KMS-11 (cell line): ENCODE data around the gene ZMIZ2.

Experiments used
- H2AFZ ChIP-seq: fragments of 200-600 bp; sonication (generic); 2 replicates; pipeline ENCODE4 v1.6.1; 2016; ENCODE audit warnings: antibody characterized with exemption, mixed run types, low read depth
- H3K27ac ChIP-seq: fragments of 200-600 bp; sonication (generic); 2 replicates; pipeline ENCODE4 v1.6.1; 2016; ENCODE audit warnings: mild to moderate bottlenecking, mixed run types
- H3K27me3 ChIP-seq: fragments of 200-600 bp; sonication (generic); 2 replicates; pipeline ENCODE4 v1.6.1; 2017; ENCODE audit warnings: mild to moderate bottlenecking, low read depth, mixed run types, moderate library complexity; ENCODE audit not compliant: insufficient read depth
- H3K36me3 ChIP-seq: fragments of 200-600 bp; sonication (generic); 2 replicates; pipeline ENCODE4 v1.6.1; 2017; ENCODE audit warnings: mild to moderate bottlenecking, mixed run types; ENCODE audit not compliant: insufficient read depth
- H3K4me1 ChIP-seq: fragments of 200-600 bp; sonication (generic); 2 replicates; pipeline ENCODE4 v1.6.1; 2016; ENCODE audit warnings: mild to moderate bottlenecking, low read depth, mixed run types; ENCODE audit not compliant: poor library complexity, severe bottlenecking
- H3K4me2 ChIP-seq: fragments of 200-600 bp; sonication (generic); 2 replicates; pipeline ENCODE4 v1.7.0; 2016; ENCODE audit warnings: mild to moderate bottlenecking, mixed run types
- H3K4me3 ChIP-seq: fragments of 200-600 bp; sonication (generic); IDR thresholded peaks from 2 replicates; pipeline ENCODE4 v1.6.1; 2017; ENCODE audit warnings: low read depth, low read length, mixed read lengths; ENCODE audit not compliant: insufficient read depth
- H3K79me2 ChIP-seq: fragments of 200-600 bp; sonication (generic); 2 replicates; pipeline ENCODE4 v1.6.1; 2016; ENCODE audit warnings: low read depth, mixed run types; ENCODE audit not compliant: insufficient read depth
- H3K9ac ChIP-seq: fragments of 200-600 bp; sonication (generic); 2 replicates; pipeline ENCODE4 v1.6.1; 2016; ENCODE audit warnings: mild to moderate bottlenecking, mixed run types
- H4K20me1 ChIP-seq: fragments of 200-600 bp; sonication (generic); 2 replicates; pipeline ENCODE4 v1.6.1; 2016; ENCODE audit warnings: mild to moderate bottlenecking, mixed run types; ENCODE audit not compliant: insufficient read depth
- CTCF ChIP-seq: fragments of 200-600 bp; sonication (generic); conservative IDR thresholded peaks from 2 replicates; pipeline ENCODE4 v1.6.1; 2017; ENCODE audit warnings: low read depth, mild to moderate bottlenecking, antibody characterized with exemption, low read length, moderate library complexity, mixed read lengths

Gene ZMIZ2

GRCh38 chr7:44762300-44762699, 13.7 kb downstream of the ZMIZ2 start:
- no peaks in the 10 kb centered on the region for H3K79me2 ChIP-seq
- H3K27ac ChIP-seq = no peak overlapping the region
- no peaks in the 10 kb centered on the region for H4K20me1 ChIP-seq
- H3K27me3 ChIP-seq = no peaks in the 10 kb centered on the region
- no peak overlapping the region for H2AFZ ChIP-seq
- no peak for TF ChIP-seq CTCF
- peaks cover 6% of the 10 kb centered on the region; the same call in 1 of the 2 replicates for H3K36me3 ChIP-seq
- no peak overlapping the region for H3K4me3 ChIP-seq
- no peak overlapping the region for H3K4me2 ChIP-seq
- no peak overlapping the region for H3K9ac ChIP-seq
- peaks cover 15% of the 10 kb centered on the region for H3K4me1 ChIP-seq

DNA sequence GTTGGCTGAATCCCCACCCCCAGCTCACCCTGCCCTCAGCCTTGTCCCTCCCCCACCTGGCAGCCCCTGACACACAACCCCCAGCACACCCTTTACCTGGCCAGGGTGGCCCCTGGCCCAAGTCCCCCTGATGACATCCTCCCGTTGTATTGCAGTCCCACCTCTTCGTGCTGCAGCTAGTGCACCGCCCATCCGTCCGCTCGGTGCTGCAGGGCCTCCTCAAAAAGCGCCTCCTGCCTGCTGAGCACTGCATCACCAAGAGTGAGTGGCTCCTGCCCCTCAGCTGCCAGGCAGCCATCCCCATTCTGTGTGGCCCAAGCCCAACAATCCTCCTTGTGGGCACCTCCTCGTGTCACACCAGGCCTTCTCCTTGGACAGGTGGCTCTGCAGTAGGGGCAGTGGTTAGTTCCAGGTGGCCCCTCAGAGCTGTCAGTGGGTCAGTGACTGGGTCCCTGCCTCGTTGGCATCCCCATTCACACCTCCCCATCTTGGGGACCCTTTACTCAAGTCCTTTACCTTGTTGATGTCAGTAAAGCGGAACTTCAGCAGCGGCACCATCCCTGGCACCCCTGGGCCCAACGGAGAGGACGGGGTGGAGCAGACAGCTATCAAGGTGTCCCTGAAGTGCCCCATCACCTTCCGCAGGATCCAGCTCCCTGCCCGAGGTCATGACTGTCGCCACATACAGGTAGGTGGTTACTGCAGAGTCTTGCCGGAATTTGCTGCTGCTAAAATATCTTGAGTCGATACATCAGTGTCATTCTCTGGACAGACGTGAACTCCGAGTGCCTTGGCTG, 14.3 kb downstream of the ZMIZ2 start:
- Histone ChIP-seq H3K4me2 (no peak overlapping the region), H3K4me3 (no peak overlapping the region), H2AFZ (no peak overlapping the region), H3K27me3 (no peaks in the 10 kb centered on the region), H3K36me3 (peaks cover 6% of the 10 kb centered on the region; the same call in 1 of the 2 replicates), H3K27ac (no peak overlapping the region), H3K4me1 (peaks cover 21% of the 10 kb centered on the region), H3K9ac (no peak overlapping the region), H3K79me2 (no peaks in the 10 kb centered on the region), H4K20me1 (no peaks in the 10 kb centered on the region; the same call in 1 of the 2 replicates)
- no peak for TF ChIP-seq CTCF

DNA sequence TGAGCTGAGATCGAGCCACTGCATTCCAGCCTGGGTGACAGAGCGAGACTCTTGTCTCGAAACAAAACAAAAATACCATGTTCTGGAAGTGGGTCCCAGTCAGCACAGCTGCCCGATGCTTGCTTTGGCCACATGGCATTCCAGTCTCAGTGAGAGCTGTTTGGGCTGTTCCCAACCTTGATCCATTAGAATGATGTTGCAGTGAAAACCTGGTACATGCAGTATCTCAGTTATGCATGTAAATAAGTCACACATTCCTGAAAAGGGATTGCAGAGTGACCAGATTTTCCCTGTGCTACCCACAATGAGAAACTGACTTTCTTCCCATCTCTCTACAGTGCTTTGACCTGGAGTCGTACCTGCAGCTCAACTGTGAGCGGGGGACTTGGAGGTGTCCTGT, 15.4 kb downstream of the ZMIZ2 start:
- H3K79me2 ChIP-seq = no peaks in the 10 kb centered on the region
- no peak for TF ChIP-seq CTCF
- peaks cover 32% of the 10 kb centered on the region for H3K4me1 ChIP-seq
- H3K4me3 ChIP-seq = no peak overlapping the region
- H2AFZ ChIP-seq = no peak overlapping the region
- peaks cover under 1% of the 10 kb centered on the region; the same call in 1 of the 2 replicates for H4K20me1 ChIP-seq
- H3K27ac ChIP-seq = no peak overlapping the region
- no peak overlapping the region for H3K9ac ChIP-seq
- no peaks in the 10 kb centered on the region for H3K27me3 ChIP-seq
- H3K4me2 ChIP-seq = no peak overlapping the region
- H3K36me3 ChIP-seq = peaks cover 6% of the 10 kb centered on the region; the same call in 1 of the 2 replicates

GRCh38 chr7:44764665-44765578, 16.3 kb downstream of the ZMIZ2 start:
- Histone ChIP-seq H3K4me1 (peaks cover 41% of the 10 kb centered on the region), H3K79me2 (no peaks in the 10 kb centered on the region), H2AFZ (no peak overlapping the region), H3K27me3 (no peaks in the 10 kb centered on the region), H4K20me1 (peaks cover 6% of the 10 kb centered on the region; the same call in 1 of the 2 replicates), H3K4me2 (no peak overlapping the region), H3K27ac (no peak overlapping the region), H3K9ac (no peak overlapping the region), H3K36me3 (peaks cover 6% of the 10 kb centered on the region; the same call in 1 of the 2 replicates), H3K4me3 (no peak overlapping the region)
- no peak for TF ChIP-seq CTCF
